Right ventricle myocardium superior (tissue), 1 donor: ENCODE measurements around the gene VEGFA. TPM values are rescaled to one million over a fixed set of nuclear protein-coding genes. Genes with fewer than 3 reads are reported as not detected.
A peak's percentile ranks its signal among the peaks of the same experiment; 100 is the strongest.

Experiments used
- ATAC-seq: fragments of 200-7000 bp; cut with Tn5 transposase; one replicate; pipeline ENCODE4 v1.9.1; 2020; ENCODE audit warnings: mild to moderate bottlenecking; ENCODE audit not compliant: poor library complexity
- DNase-seq: peaks from one replicate; pipeline ENCODE4 v3.0.0-alpha.2; 2020
- intact Hi-C: fragments of 100-400 bp; cut with DNase I; formaldehyde crosslinking; loops from one replicate; pipeline ENCODE4 v1.11.2; 2022
- total RNA-seq: library from RNA; stranded (reverse); fragmentation: NEBNext Ultra II Directional; extraction: Animal tissue kit (Norgen Biotek cat#: 25700); gene quantifications from one replicate; pipeline ENCODE4 v1.2.1, GENCODE V29; 2021
- donor health status: DM: no; HTN: yes; CAD: no; lungs with severe emphysema.

VEGFA gene
- total RNA-seq, 1 donor from 2014 or later = 230 TPM

DNA sequence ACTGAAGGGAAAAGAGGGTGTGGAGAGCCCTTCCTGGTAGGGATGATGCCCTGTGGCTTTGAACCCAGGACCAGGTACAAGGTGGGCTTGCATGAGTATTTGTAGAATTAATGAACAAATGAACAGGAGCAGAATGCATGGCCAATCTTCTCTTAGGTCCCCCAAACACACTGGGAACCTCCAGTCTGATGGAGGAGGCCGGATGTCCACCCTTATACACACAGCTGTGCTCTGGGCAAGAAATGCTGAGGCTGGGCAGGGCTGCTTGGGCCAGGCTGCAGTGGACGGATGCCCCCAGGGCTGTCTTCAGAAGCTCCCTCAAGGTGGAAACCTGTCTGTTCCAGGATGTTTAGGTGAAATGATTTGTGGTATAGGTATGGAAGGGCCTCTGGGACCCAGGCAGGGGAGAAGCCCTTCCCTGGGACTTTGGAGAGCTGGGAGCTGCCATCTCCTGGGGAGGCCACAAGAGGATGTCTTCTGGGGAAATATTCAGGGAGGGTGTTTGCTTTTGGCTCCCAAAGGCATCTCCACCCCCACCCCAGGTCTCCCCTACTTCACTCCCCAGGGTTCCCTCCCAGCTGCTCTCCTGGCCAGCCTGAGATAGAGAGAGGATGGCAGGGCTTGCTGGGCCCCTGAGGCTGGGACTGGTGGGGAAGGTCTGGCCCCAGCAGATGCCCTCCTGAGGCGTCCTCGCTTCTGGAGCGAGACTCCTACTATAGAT, 23.3 kb downstream of the VEGFA start:
- DNase-seq = no peak
- ATAC-seq = peak; percentile 1
- intact Hi-C loops = no loop called here

DNA sequence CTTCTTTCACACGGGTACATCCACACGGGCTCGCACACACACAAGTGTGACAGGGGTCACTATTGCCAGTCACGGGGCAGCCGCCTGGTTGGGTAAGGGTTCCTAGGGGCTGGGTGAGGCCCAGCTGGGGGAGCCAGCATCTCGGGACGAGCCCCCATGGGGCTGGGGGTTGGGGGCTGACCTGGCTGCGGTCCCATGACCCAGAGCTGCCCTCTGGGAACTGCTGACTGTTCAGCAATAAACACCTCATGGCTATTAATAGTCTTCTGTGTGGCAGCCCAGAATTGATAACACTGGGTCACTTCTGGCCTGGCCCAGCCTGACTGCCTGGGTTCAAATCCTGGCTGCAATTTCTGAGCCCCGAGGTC, 23.8 kb downstream of the VEGFA start:
- peak; percentile 75 for ATAC-seq
- DNase-seq = no peak
- intact Hi-C loops = no loop called here

DNA sequence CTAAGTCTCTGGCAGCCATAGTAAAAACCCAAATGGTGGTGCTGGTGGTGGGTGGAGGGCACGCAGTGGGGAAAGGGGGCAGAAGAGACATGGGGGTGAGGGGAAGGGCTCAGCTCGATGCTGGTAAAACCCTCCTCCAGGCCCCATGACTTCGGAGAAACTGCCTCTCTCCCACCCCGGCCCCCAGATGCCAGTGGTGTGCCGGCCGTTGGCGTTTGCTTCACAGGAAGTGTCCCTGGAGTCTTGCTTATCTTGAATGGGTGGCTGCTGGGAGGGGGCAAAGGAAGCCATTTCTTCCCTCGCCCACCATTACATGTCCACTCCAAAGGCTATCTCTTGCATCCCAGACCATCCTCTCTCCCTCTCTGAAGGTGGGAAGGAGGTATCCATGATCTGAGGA, 25.4 kb downstream of the VEGFA start:
- no peak for DNase-seq
- no peak for ATAC-seq
- intact Hi-C loops = no loop called here

DNA sequence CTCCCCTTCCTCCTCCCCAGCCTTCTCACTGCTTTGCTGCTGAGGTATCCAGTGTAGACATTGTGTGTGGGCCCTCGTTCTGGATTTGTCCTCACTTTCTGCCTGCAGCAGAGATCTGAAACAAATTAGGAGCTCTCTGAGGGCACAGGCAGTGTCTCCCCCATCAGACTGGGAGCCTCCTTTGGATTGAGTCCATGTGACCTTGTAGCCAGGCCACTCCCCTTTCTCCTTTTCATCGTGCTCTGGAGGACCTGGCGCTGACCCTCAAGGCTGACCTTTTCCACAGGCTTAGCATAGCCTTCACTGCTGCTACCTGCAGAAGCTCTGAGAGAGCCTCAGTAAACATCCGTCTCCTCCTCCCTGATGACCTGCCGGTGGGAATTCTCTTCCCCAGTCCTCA, 26.2 kb downstream of the VEGFA start:
- DNase-seq (no peak), ATAC-seq (no peak)
- intact Hi-C loops = no loop called here

DNA sequence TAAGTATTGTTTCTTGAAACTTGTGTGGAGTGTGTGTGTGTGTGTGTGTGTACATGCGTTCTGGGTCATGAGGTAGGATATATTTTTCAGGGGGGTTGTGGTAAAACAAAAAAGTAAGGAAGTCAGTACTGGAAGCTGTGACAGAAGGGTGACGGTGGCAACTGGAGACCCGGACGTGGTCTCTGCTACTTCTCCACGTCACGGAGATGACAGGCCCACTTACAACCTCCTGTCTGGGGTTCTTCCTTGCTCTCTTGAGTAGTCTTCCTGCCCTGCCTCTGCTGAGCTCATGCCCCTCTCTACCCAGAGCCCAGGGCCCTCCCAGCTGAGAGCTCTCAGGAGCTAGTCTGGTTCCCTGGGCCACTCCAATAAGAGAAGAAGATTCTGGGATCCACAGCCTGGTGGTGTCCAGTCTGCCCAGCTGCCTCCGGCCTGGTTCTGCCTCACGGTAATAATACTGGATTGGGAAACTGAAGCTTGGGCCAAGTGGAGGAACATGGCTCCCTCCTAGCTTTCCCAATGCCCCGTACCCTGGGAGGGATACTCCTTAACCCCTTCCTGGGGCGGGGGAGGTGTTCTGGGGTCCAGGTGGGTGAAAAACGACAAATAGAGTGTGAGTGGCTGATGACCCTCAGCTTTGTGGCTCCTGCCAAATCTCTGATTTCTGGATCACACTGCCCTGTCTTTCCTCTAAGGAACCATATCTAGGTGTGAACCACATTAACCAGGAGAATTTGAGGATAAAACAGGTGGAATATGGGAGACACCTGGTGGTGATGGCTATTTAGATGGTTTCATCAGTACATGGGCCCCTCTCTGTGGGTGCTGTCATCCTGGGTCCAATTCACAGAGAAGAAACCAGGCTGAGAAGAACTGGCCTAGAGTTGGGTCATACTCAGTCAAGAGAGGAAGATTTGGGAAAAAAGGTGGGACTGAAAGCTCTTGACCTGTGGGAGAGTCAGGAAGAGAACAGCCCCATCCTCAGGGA, 27.2 kb downstream of the VEGFA start:
- ATAC-seq = no peak
- intact Hi-C loops = no loop called here
- no peak for DNase-seq

DNA sequence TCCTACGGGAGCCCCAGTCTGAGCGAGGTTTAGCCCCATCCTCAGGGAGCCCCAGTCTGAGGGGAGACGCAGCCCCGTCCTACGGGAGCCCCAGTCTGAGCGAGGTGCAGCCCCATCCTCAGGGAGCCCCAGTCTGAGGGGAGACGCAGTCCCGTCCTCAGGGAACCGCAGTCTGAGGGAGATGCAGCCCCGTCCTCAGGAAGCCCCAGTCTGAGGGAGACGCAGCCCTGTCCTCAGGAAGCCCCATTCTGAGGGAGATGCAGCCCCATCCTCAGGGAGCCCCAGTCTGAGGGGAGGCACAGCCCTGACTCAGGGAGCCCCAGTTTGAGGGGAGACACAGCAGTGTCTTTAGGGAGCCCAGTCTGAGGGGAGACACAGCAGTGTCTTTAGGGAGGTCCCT, 27.9 kb downstream of the VEGFA start:
- ATAC-seq (no peak), DNase-seq (no peak)
- intact Hi-C loops = no loop called here

DNA sequence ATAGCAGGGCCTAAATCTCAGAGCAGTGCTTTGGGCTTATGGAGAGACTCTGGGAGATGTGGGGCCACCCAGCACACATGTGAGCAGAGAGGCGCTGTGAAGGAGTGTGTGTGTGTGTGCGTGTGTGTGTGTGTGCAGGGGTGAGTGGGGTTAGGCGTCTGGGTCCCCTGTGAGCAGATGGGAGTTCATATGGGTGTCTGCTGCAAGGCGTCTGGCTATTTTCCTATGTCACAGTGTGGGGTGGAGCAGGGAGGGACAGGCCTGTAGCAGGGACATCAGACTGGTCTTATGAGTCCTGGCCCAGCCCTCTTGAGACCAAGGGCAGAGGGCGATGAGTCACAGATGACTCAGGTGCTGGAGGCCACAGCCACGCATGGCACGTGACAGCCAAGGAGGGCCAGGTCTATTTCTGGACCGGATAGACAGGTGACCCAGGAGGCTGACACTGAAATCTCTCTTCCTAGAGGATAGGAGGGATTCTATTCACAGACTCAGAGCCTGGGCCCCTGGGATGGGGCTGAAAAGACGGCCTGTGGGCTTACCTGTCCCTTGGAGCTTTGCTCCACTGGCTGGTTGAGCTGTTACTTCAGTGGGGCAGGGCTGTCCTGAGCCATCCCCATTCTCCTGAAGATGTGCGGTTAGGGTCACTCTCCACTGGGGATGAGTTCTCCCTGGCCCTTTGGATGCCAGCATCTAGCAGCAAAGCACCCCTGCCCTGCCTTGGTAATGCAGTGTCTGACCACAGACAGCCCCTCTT, 28.9 kb downstream of the VEGFA start:
- DNase-seq = peak; percentile 76
- peak; percentile 77 for ATAC-seq

DNA sequence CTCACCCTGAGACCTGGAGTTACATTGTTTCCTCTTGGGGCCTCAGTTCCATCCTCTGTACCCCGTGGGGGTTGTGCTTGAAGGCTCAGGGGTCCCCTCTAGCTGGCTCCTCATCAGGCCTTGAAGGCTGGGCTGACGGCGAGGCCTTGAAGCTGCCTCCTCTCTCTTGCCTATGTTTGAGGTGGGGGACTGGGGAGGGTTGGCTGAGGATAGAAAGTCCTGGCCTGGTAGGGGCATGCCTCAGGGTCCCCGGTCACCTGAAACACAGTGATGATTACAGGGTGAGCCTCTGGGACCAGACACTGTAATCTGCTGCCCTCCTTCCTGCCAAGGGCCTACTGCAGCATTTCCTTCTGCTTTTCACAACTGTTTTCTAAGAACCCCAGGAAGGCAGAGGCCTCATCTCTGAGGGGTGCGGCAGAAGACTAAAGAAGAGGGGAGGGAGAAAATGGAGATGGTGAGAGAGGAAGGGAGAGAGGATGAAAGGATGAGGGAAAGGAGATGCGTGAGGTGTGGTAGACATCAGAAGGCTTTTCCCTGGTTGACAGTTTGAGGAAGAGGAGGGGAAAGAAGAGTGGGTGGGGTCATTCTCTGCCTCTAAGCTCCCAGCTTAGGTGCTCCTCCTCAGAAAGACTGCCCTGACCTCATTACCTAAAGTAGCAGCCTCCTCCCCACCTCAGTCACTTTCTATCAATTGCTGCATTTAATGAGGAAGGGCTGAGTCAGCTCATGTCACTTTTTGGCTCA, 29.7 kb downstream of the VEGFA start:
- DNase-seq = no peak
- intact Hi-C loops = no loop called here
- ATAC-seq = no peak

More for the DNA sequence above, 28.9 kb downstream of the VEGFA start:
- intact Hi-C loops = no loop called here

DNA sequence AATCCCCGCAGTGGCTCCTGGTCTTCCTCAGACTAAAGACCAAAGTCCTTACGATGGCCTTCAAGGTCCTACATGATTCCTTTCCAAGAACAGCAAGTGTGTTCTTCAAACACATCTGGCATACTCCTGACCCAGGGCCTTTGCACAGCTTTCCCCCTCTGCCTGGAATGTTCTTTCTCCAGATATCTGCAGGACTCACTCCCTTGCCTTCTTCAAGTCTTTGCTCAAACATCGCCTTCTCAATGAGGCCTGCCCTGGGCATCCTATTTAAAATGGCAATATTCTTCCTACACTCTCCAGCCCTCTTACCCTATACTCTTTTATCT, 30.2 kb downstream of the VEGFA start:
- no peak for DNase-seq
- intact Hi-C loops = no loop called here
- ATAC-seq = no peak

DNA sequence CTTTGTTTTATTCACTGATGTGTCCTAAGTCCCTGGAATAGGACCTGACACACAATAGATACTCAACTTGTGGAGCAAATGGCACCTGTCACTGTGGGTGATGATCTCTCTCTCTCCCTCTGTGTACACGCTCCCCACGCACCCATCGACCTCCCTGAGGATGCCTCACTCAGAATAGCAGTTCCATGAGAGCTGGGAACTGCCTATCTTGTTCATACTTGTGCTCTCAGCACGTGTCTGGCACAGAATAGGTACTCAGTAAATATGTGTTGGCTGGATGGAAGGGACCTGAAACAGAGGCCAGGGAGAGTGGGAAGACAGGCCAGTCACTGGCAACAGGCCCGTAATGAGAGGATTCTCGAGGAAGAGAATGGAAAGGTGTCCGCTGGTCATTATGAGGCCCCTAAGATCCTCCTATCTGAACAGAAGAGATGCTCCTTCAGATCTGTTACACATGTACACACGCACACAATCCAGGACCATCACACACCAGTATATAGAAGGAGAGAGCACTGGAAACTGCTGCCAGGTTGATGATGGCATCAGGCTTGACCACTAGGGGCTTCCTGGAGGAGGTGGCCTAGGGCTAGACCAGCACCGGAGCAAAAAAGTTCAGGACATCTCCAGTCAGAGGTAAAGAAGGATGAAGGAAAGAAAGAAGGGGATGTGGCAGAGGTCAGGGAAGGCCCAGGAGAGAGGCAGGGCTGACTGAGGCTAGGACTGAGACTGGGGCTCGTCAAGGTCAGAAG, 30.9 kb downstream of the VEGFA start:
- ATAC-seq = peak; percentile 47
- no peak for DNase-seq
- intact Hi-C loops = no loop called here

DNA sequence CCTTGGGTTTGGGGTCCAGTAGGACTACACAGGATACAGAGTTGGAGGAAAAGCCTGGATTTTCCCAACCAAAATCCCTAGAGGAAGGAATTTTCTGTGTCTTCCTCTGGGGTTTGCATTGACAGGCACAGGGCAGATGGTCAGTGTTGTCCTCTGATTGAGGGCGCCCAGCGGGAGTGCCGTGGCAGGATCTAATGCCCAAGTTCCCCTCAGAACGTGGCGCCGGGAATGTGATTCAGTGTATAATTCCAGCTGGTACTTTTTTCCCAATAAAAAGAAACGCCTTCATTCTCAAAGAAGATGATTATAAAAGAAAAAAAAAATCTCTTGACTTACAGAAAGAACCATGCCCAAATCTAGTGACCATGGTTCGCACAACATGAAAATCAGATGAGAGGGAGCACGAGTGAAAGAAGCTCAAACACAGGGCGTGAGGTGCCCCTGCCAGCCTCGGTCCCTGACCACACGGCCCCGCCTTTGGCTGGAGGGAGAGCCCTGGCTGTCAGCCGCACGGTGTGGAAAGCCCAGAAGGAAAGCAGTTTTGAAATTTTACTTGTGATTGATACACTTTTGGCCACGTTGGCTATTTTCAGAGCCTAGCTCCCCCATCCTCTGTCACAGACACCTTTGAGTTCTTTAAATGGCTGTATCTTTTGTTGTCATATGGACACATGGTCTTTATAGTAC, 31.6 kb downstream of the VEGFA start:
- intact Hi-C loops = no loop called here
- ATAC-seq (no peak), DNase-seq (no peak)

DNA sequence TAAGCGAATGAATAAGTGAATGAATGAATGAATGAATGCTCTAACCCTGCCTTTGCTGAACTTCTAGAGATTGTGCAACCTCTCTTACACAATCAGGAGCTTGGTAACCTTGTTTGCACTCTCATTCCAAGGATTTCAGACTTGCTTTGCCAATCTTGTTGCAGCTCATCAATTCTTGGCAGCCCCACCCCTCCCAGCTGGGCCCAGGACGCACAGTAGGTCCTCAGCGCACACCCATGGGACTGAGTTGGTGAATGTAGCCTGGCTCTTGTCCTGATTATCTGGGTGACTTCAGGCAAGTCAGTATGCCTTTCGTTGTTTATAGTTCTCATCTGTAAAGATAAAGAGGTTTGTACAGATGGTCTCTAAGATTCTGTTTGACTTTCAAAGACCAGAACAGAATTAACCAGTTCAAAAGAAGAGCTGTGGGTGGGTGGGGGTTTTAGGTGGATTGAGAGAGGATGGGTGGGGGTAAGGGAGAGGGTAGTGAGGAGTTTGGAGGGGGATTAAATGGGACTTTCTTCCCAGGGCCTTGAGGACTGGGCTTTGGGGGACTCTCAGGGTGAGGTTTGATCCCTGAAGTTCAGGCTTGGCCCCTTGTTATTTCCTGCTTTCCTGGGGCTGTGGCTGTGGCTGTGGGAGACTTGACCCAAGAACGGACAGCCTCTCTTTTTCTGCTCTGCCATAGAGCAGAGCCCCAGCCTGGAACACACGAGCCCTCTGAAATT, 33.2 kb downstream of the VEGFA start:
- intact Hi-C loops = no loop called here
- ATAC-seq (no peak), DNase-seq (peak; percentile 71)

DNA sequence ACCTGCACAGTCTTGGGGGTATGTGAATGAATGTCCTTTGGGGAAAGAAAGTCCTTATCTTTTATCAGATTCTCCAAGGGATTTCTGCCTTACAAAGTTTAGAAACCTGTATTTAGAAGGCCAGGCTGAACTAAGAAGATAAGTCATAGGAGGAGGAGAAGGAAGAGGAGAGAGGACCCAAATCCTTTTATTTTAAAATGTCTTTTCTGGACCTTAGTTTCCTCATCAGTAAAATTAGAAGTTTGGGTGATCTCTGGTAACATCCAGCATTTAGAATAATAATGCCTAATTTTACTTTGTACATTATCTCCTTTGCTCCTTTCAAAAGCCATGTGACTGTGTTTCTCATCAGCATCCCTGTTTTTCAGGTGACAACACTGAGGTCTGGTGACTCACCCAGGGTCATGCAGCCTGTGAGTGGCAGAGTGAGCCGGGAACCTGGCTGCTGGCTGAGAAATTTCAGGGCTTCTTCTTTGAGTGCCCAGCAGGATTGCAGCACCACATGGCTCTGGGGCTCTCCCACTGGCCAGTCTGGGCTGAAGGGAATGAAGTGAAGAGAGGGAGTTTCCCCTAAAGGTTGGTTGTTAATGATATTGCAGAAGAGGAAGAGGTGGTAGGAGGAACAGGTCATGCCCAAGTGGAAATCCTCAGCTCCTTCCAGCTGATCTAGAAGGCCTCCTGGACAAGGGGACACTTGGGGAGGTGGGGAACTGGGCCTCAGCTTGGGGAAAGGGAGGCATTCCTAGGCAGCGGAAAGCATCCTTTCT, 34.0 kb downstream of the VEGFA start:
- DNase-seq = no peak
- intact Hi-C loops = no loop called here
- no peak for ATAC-seq

DNA sequence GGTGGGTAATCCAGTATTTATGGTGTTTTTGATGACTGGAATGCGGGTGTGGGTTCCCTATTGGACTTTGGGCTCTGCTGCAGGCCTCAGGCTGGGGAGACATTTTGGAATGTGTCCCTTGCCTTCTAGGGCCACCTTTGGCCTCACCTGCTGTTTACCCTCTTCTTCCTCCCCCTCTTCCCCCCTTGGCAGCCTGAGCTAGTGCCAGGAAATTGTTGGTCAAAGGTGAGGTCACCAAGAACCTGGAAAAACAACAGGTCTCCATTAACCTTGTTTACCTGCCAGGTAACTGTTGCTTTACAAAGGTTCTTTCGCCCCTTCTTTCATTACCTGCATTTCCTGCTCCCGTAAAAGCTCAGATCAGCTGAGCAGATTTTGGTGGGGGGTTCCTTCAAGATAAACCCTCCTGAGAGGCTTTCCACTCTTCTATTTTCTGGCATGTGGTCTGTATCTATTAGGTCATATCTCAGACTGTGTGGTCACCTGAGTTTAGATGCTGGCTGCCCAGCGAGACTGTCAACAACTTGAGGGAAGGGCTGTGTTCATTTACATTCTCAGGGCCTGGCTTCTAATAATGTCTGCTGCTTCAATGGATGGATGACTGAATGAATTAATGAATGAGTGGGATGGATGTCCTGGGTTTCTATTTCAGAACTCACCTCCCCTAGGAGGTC, 34.7 kb downstream of the VEGFA start:
- intact Hi-C loops = no loop called here
- ATAC-seq (no peak), DNase-seq (no peak)

DNA sequence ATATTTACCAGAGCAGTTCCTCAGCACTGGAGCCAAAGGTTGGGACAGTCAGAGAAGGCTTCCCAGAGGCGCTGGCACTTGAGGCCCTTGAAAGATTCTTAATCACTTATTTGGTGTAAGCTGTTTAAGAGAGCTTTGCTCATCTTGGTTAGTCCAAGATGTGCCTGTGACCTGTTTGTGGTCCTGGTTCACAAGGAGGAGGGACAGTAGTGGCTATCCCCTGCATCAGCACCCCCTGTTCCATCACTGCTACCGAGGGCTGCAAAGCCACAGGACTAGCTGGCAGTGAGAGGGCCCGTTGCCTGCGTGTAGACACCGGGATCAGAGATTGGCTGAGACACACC, 35.7 kb downstream of the VEGFA start:
- intact Hi-C loops = no loop called here
- ATAC-seq = no peak
- DNase-seq = no peak
